ENCODE results near the gene MAGI2.

Gene MAGI2

DNA sequence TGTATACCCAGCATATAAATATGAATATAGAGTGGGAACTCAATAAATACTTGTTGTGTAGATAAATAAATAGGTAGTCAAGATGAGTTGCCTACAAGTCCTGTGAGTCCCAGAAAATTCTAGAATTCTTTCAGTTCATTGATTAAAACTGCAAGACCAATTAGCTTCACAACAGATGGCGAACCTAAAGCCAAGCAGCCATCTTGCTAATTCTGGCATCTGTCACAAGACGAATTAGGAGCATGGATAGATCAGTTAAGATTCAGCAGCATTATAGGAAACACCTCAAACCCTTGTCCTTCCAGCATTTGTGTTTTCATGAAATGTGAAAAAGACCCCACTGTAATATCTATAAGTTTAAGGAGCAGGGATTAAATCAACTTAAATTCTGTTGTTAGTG lies 552.7 kb downstream of the MAGI2 start:
- no peaks in the 10 kb centered on the region for H3K27me3 ChIP-seq (replicated peaks)
- DNase-seq: no peak
- no peak overlapping the region for H3K27ac ChIP-seq
- no peak overlapping the region for H3K4me3 ChIP-seq (ENCODE audit: low read depth, low read length)
- in situ Hi-C loops (cut with HindIII; ENCODE audit: low pct_ligation_motif_present, low sequenced_read_pairs): no loop called here
- no peaks in the 10 kb centered on the region for H3K36me3 ChIP-seq (replicated peaks)
- no peak for TF ChIP-seq CTCF (IDR thresholded peaks at IDR 0.05; ENCODE audit: low read depth, low read length, missing control alignments)

GRCh38 chr7:78895393-78895792 lies 558.1 kb downstream of the MAGI2 start:
- Histone ChIP-seq H3K27ac (no peak overlapping the region), H3K36me3 (replicated peaks) (no peaks in the 10 kb centered on the region), H3K27me3 (replicated peaks) (no peaks in the 10 kb centered on the region), H3K4me3 (ENCODE audit: low read depth, low read length) (no peak overlapping the region)
- DNase-seq: no peak
- in situ Hi-C loops (cut with HindIII; ENCODE audit: low pct_ligation_motif_present, low sequenced_read_pairs): no loop called here
- TF ChIP-seq CTCF (IDR thresholded peaks at IDR 0.05; ENCODE audit: low read depth, low read length, missing control alignments): no peak

DNA sequence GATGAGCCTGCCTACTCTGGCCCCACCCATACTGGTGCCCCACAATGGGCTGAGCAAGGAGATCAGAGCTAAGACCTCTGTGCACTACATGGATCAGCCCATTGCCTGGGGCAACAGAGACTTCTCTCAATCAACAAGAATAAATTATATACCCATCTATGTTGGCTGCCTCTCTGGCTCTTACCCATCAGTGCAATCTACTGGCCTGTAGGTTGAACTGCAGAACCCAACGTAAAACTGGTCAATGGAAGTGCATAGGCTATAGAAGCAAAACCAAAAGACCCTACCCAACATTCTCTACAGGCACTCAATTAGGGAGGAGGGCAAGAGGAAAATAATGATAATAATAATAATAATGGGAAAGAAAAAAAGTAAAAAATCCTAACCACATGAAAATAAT lies 574.3 kb downstream of the MAGI2 start:
- H3K27ac ChIP-seq: no peak overlapping the region
- no peak for DNase-seq
- no peak overlapping the region for H3K4me3 ChIP-seq (ENCODE audit: low read depth, low read length)
- in situ Hi-C loops (cut with HindIII; ENCODE audit: low pct_ligation_motif_present, low sequenced_read_pairs): no loop called here
- TF ChIP-seq CTCF (IDR thresholded peaks at IDR 0.05; ENCODE audit: low read depth, low read length, missing control alignments): no peak
- no peaks in the 10 kb centered on the region for H3K27me3 ChIP-seq (replicated peaks)
- no peaks in the 10 kb centered on the region for H3K36me3 ChIP-seq (replicated peaks)

DNA sequence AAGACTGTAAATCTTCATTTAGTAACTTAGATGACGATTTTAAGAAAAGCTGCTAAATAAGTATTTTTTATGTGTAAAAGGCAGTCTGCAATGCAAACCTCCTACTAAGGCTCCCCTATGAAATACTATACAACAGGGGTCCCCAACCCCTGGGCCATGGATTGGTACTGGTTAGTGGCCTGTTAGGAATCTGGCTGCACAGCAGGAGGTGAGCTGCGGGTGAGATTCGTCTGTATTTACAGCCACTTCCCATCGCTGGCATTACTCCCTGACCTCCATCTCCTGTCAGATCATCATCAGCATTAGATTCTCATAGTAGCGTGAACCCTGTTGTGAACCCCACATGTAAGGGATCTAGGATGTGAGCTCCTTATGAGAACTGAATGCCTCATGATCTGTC lies 580.4 kb downstream of the MAGI2 start:
- Histone ChIP-seq H3K27ac (no peak overlapping the region), H3K27me3 (replicated peaks) (no peaks in the 10 kb centered on the region), H3K36me3 (replicated peaks) (no peaks in the 10 kb centered on the region), H3K4me3 (ENCODE audit: low read depth, low read length) (no peak overlapping the region)
- DNase-seq: no peak
- in situ Hi-C loops (cut with HindIII; ENCODE audit: low pct_ligation_motif_present, low sequenced_read_pairs): no loop called here
- TF ChIP-seq CTCF (IDR thresholded peaks at IDR 0.05; ENCODE audit: low read depth, low read length, missing control alignments): no peak

DNA sequence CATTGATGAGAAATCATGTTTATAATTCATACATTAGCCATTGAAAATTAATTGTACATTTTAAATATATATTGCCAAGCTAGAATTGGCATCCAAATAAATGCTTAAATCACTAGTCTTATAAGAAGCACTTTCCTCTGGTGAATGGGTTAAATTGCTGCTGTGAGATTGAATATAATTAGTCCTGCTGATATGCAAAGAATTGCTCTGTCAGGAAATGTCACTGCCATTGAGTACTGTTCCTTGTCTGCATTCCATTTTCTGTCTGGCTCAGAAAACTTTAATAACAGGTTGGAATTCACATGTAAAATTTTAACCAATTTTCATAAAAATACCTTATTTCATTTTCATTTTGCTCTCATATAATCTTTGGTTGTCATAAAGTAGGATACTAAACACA lies 589.1 kb downstream of the MAGI2 start:
- in situ Hi-C loops (cut with HindIII; ENCODE audit: low pct_ligation_motif_present, low sequenced_read_pairs): no loop called here
- Histone ChIP-seq H3K4me3 (ENCODE audit: low read depth, low read length) (no peak overlapping the region), H3K36me3 (replicated peaks) (no peaks in the 10 kb centered on the region), H3K27ac (no peak overlapping the region), H3K27me3 (replicated peaks) (no peaks in the 10 kb centered on the region)
- no peak for DNase-seq
- no peak for TF ChIP-seq CTCF (IDR thresholded peaks at IDR 0.05; ENCODE audit: low read depth, low read length, missing control alignments)

GRCh38 chr7:78863281-78863680 lies 590.2 kb downstream of the MAGI2 start:
- DNase-seq: no peak
- no peaks in the 10 kb centered on the region for H3K27me3 ChIP-seq (replicated peaks)
- H3K36me3 ChIP-seq (replicated peaks): no peaks in the 10 kb centered on the region
- in situ Hi-C loops (cut with HindIII; ENCODE audit: low pct_ligation_motif_present, low sequenced_read_pairs): no loop called here
- H3K4me3 ChIP-seq (ENCODE audit: low read depth, low read length): no peak overlapping the region
- H3K27ac ChIP-seq: no peak overlapping the region
- TF ChIP-seq CTCF (IDR thresholded peaks at IDR 0.05; ENCODE audit: low read depth, low read length, missing control alignments): no peak
